ENCODE data around the gene OR2D3. TPM values are rescaled to one million over a fixed set of nuclear protein-coding genes. Genes with fewer than 3 reads are reported as not detected.

Gene OR2D3
- total and polyA plus RNA-seq, 9 of the 15 experiments (the other 6 are each of a cell fraction or from before 2014, with no cell fraction given): 0.42 TPM; not detected in 8

DNA sequence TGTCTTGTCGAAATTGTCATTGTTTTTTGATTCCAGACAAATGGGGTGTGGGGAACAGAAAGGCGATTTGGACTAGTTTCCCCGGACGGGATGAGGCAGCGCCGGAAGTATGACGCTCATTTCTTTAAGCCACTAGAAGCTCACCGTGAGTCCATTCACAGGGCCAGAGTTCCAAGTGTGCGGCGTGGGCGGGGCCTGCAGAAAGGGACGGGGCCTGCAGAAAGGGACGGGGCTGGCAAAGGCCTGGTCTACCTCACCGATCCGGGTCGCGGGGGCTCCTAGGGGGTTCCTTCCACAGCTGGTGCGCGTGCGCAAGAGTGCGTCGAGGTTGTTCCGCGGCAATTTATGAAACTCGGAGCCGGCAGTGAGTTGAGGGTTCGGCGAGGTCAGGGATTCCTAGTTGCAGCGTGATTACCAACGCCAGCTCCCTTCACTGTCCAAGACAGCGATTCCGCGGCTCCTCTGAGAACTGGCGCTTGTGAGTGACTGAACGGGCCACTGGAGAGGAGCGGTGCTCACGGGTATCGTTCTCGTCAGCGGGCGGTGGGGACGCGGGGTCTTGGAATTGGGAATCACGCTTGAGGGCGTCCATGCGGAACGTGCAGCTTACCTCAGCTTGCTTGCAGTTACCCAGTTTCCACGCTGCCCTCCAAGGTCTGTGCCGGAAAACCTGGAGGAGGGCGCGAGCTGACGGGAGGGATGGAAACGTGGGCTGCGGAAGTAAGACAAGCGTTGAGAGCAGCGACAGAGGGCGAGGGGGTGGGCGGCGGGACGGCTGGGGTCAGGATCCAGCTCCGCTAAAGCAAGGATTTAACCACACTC is 5.6 kb downstream of the OR2D3 start, which contains the start of gene ZNF215 (continued):
- TF ChIP-seq, protein P1, sequence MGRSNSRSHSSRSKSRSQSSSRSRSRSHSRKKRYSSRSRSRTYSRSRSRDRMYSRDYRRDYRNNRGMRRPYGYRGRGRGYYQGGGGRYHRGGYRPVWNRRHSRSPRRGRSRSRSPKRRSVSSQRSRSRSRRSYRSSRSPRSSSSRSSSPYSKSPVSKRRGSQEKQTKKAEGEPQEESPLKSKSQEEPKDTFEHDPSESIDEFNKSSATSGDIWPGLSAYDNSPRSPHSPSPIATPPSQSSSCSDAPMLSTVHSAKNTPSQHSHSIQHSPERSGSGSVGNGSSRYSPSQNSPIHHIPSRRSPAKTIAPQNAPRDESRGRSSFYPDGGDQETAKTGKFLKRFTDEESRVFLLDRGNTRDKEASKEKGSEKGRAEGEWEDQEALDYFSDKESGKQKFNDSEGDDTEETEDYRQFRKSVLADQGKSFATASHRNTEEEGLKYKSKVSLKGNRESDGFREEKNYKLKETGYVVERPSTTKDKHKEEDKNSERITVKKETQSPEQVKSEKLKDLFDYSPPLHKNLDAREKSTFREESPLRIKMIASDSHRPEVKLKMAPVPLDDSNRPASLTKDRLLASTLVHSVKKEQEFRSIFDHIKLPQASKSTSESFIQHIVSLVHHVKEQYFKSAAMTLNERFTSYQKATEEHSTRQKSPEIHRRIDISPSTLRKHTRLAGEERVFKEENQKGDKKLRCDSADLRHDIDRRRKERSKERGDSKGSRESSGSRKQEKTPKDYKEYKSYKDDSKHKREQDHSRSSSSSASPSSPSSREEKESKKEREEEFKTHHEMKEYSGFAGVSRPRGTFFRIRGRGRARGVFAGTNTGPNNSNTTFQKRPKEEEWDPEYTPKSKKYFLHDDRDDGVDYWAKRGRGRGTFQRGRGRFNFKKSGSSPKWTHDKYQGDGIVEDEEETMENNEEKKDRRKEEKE (IDR thresholded peaks at IDR 0.05; ENCODE audit: borderline replicate concordance in 1 of 2, control insufficient read depth in 1 of 2, low read depth in 2 of 2, low read length in 1 of 2): no peak
- TF ChIP-seq, protein P2, sequence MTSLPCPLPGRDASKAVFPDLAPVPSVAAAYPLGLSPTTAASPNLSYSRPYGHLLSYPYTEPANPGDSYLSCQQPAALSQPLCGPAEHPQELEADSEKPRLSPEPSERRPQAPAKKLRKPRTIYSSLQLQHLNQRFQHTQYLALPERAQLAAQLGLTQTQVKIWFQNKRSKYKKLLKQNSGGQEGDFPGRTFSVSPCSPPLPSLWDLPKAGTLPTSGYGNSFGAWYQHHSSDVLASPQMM (CRISPR knock-in tag; IDR thresholded peaks at IDR 0.05): no peak
- TF ChIP-seq, protein P3, sequence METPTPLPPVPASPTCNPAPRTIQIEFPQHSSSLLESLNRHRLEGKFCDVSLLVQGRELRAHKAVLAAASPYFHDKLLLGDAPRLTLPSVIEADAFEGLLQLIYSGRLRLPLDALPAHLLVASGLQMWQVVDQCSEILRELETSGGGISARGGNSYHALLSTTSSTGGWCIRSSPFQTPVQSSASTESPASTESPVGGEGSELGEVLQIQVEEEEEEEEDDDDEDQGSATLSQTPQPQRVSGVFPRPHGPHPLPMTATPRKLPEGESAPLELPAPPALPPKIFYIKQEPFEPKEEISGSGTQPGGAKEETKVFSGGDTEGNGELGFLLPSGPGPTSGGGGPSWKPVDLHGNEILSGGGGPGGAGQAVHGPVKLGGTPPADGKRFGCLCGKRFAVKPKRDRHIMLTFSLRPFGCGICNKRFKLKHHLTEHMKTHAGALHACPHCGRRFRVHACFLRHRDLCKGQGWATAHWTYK (CRISPR knock-in tag; IDR thresholded peaks at IDR 0.05): 0 out of 2 replicates have a peak, but pooled peaks have one; percentile 50
- peak; percentile 63 for TF ChIP-seq ELF1 (tag; IDR thresholded peaks at IDR 0.05)
- TF ChIP-seq, protein P4, sequence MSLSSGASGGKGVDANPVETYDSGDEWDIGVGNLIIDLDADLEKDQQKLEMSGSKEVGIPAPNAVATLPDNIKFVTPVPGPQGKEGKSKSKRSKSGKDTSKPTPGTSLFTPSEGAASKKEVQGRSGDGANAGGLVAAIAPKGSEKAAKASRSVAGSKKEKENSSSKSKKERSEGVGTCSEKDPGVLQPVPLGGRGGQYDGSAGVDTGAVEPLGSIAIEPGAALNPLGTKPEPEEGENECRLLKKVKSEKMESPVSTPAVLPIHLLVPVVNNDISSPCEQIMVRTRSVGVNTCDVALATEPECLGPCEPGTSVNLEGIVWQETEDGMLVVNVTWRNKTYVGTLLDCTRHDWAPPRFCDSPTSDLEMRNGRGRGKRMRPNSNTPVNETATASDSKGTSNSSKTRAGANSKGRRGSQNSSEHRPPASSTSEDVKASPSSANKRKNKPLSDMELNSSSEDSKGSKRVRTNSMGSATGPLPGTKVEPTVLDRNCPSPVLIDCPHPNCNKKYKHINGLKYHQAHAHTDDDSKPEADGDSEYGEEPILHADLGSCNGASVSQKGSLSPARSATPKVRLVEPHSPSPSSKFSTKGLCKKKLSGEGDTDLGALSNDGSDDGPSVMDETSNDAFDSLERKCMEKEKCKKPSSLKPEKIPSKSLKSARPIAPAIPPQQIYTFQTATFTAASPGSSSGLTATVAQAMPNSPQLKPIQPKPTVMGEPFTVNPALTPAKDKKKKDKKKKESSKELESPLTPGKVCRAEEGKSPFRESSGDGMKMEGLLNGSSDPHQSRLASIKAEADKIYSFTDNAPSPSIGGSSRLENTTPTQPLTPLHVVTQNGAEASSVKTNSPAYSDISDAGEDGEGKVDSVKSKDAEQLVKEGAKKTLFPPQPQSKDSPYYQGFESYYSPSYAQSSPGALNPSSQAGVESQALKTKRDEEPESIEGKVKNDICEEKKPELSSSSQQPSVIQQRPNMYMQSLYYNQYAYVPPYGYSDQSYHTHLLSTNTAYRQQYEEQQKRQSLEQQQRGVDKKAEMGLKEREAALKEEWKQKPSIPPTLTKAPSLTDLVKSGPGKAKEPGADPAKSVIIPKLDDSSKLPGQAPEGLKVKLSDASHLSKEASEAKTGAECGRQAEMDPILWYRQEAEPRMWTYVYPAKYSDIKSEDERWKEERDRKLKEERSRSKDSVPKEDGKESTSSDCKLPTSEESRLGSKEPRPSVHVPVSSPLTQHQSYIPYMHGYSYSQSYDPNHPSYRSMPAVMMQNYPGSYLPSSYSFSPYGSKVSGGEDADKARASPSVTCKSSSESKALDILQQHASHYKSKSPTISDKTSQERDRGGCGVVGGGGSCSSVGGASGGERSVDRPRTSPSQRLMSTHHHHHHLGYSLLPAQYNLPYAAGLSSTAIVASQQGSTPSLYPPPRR (CRISPR knock-in tag; IDR thresholded peaks at IDR 0.05; ENCODE audit: borderline replicate concordance): no peak
- TF ChIP-seq MAFF (IDR thresholded peaks at IDR 0.05; ENCODE audit: low read length): no peak
- TF ChIP-seq ATF1 (CRISPR knock-in tag; IDR thresholded peaks at IDR 0.05): no peak
- peak; percentile 87 for TF ChIP-seq ATF1 (tag; IDR thresholded peaks at IDR 0.05)
- no peak for TF ChIP-seq NR2C1 (IDR thresholded peaks at IDR 0.05)
- TF ChIP-seq NR2C1 (tag; IDR thresholded peaks at IDR 0.05): no peak
- TF ChIP-seq, protein P5, sequence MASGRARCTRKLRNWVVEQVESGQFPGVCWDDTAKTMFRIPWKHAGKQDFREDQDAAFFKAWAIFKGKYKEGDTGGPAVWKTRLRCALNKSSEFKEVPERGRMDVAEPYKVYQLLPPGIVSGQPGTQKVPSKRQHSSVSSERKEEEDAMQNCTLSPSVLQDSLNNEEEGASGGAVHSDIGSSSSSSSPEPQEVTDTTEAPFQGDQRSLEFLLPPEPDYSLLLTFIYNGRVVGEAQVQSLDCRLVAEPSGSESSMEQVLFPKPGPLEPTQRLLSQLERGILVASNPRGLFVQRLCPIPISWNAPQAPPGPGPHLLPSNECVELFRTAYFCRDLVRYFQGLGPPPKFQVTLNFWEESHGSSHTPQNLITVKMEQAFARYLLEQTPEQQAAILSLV (tag; IDR thresholded peaks at IDR 0.05): no peak
- TF ChIP-seq C11orf30 (IDR thresholded peaks at IDR 0.05; ENCODE audit: low read depth): peak; percentile 34; the same call in 1 of the 2 replicates
- TF ChIP-seq COPS2 (conservative IDR thresholded peaks at IDR 0.05): no peak
- TF ChIP-seq, protein P6, sequence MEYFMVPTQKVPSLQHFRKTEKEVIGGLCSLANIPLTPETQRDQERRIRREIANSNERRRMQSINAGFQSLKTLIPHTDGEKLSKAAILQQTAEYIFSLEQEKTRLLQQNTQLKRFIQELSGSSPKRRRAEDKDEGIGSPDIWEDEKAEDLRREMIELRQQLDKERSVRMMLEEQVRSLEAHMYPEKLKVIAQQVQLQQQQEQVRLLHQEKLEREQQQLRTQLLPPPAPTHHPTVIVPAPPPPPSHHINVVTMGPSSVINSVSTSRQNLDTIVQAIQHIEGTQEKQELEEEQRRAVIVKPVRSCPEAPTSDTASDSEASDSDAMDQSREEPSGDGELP (CRISPR knock-in tag; IDR thresholded peaks at IDR 0.05; ENCODE audit: borderline replicate concordance): peak; percentile 51; the same call in 1 of the 2 replicates
- no peak for TF ChIP-seq MEF2D (tag; conservative IDR thresholded peaks at IDR 0.05; ENCODE audit: low read depth)
